ENCODE measurements around the gene FHOD3. TPM values are rescaled to one million over a fixed set of nuclear protein-coding genes. Genes with fewer than 3 reads are reported as not detected.

Gene FHOD3
- polyA plus RNA-seq, 3 donors, result 0.89 to 7.6 (median 2.9) TPM

GRCh38 chr18:36312806-36313395 is 15.4 kb downstream of the FHOD3 start:
- WGBS, 3 donors, result 82 to 87% (median 83%) methylated on average over 2 of the region's 2 CpGs
- no peak overlapping the region for H3K27ac ChIP-seq (ENCODE audit: low read depth, low read length)

- no peak overlapping the region for H3K27ac ChIP-seq (ENCODE audit: low read depth, low read length)
- 57 to 80% (median 58%) methylated on average over 4 of the region's 4 CpGs for WGBS, 3 donors
Measured at GRCh38 chr18:36314098-36314497, 16.6 kb downstream of the FHOD3 start.

GRCh38 chr18:36314754-36315153 is 17.2 kb downstream of the FHOD3 start:
- whole genome bisulfite sequencing, 3 donors, result 37 to 69% (median 40%) methylated on average over 4 of the region's 4 CpGs
- no peak overlapping the region for H3K27ac ChIP-seq (ENCODE audit: low read depth, low read length)

GRCh38 chr18:36315736-36316135 is 18.2 kb downstream of the FHOD3 start:
- H3K27ac ChIP-seq (ENCODE audit: low read depth, low read length), result no peak overlapping the region
- WGBS, 3 donors, result 71 to 80% (median 75%) methylated on average over 10 of the region's 10 CpGs

GRCh38 chr18:36316246-36316645 is 18.7 kb downstream of the FHOD3 start:
- 89 to 99% (median 94%) methylated on average over 2 of the region's 2 CpGs for WGBS, 3 donors
- H3K27ac ChIP-seq (ENCODE audit: low read depth, low read length), result no peak overlapping the region

GRCh38 chr18:36321658-36322407 is 24.3 kb downstream of the FHOD3 start:
- 64 to 90% (median 68%) methylated on average over 10 of the region's 10 CpGs for WGBS, 3 donors
- H3K27ac ChIP-seq (ENCODE audit: low read depth, low read length), result no peak overlapping the region

- H3K27ac ChIP-seq (ENCODE audit: low read depth, low read length), result no peak overlapping the region
- 80 to 94% (median 93%) methylated on average over 1 of the region's 1 CpG for WGBS, 3 donors
Measured at GRCh38 chr18:36322408-36322728, 24.9 kb downstream of the FHOD3 start.

GRCh38 chr18:36322734-36323133 is 25.2 kb downstream of the FHOD3 start:
- WGBS, 3 donors, result 73 to 83% (median 79%) methylated on average over 4 of the region's 4 CpGs
- no peak overlapping the region for H3K27ac ChIP-seq (ENCODE audit: low read depth, low read length)

- H3K27ac ChIP-seq (ENCODE audit: low read depth, low read length), result no peak overlapping the region
- 40 to 76% (median 73%) methylated on average over 1 of the region's 1 CpG for WGBS, 3 donors
Measured at GRCh38 chr18:36323421-36323820, 25.9 kb downstream of the FHOD3 start.

- H3K27ac ChIP-seq (ENCODE audit: low read depth, low read length), result no peak overlapping the region
- WGBS, 3 donors, result 66 to 69% (median 69%) methylated on average over 1 of the region's 1 CpG
Measured at GRCh38 chr18:36325846-36326245, 28.3 kb downstream of the FHOD3 start.

- H3K27ac ChIP-seq (ENCODE audit: low read depth, low read length), result no peak overlapping the region
- WGBS, 3 donors, result 68 to 81% (median 80%) methylated on average over 6 of the region's 6 CpGs
Measured at GRCh38 chr18:36326771-36327170, 29.3 kb downstream of the FHOD3 start.

GRCh38 chr18:36327352-36328316 is 30.1 kb downstream of the FHOD3 start:
- H3K27ac ChIP-seq (ENCODE audit: low read depth, low read length), result no peak overlapping the region
- WGBS, 3 donors, result 70 to 87% (median 75%) methylated on average over 5 of the region's 5 CpGs

- H3K27ac ChIP-seq (ENCODE audit: low read depth, low read length), result no peak overlapping the region
- 72 to 93% (median 81%) methylated on average over 3 of the region's 3 CpGs for WGBS, 3 donors
Measured at GRCh38 chr18:36328385-36328858, 30.9 kb downstream of the FHOD3 start.

- WGBS, 3 donors, result 89 to 98% (median 89%) methylated on average over 6 of the region's 6 CpGs
- H3K27ac ChIP-seq (ENCODE audit: low read depth, low read length), result no peak overlapping the region
Measured at GRCh38 chr18:36328916-36329315, 31.4 kb downstream of the FHOD3 start.

- WGBS, 3 donors, result 68 to 90% (median 77%) methylated on average over 3 of the region's 3 CpGs
- H3K27ac ChIP-seq (ENCODE audit: low read depth, low read length), result no peak overlapping the region
Measured at GRCh38 chr18:36329684-36330434, 32.3 kb downstream of the FHOD3 start.

GRCh38 chr18:36330435-36331052 is 33.0 kb downstream of the FHOD3 start:
- WGBS, 3 donors, result 76 to 81% (median 80%) methylated on average over 6 of the region's 6 CpGs
- no peak overlapping the region for H3K27ac ChIP-seq (ENCODE audit: low read depth, low read length)

- H3K27ac ChIP-seq (ENCODE audit: low read depth, low read length), result no peak overlapping the region
- 50 to 73% (median 57%) methylated on average over 5 of the region's 5 CpGs for WGBS, 3 donors
Measured at GRCh38 chr18:36331521-36331971, 34.0 kb downstream of the FHOD3 start.

GRCh38 chr18:36333414-36333813 is 35.9 kb downstream of the FHOD3 start:
- 36 to 52% (median 41%) methylated on average over 3 of the region's 3 CpGs for WGBS, 3 donors
- no peak overlapping the region for H3K27ac ChIP-seq (ENCODE audit: low read depth, low read length)

Data from adipose tissue (tissue), 3 donors.